Endothelial cell of umbilical vein (primary cell): Measurements from ENCODE around the gene KIF6. TPM values are rescaled to one million over a fixed set of nuclear protein-coding genes. Genes with fewer than 3 reads are reported as not detected.

Source experiments
- BruUV-seq: library from RNA; stranded (reverse); fragments of 400-500 nt; replicated peaks from 2 replicates; lab custom pipeline; 2021; lab: Mats Ljungman, UMichigan
- CTCF ChIA-PET: fragments of 300-600, 350-600 bp; sonication (Branson Sonifier 250); formaldehyde crosslinking; loops from one replicate; lab custom pipeline; 2021; ENCODE audit warnings: antibody characterized with exemption, inconsistent platforms; lab: Charles Lee
- POLR2A ChIA-PET: fragments of 300-600, 350-600 bp; sonication (Branson Sonifier 250); formaldehyde crosslinking; loops from one replicate; lab custom pipeline; 2021; ENCODE audit warnings: antibody characterized with exemption, inconsistent platforms; lab: Charles Lee
- DNase-seq: peaks from one replicate; pipeline ENCODE4 v3.0.0-alpha.2; 2011; ENCODE audit warnings: low read depth, low spot score
- FAIRE-seq: peaks from 2 replicates; lab custom pipeline; 2011; peaks lifted over from hg19 to GRCh38; lab: Jason Lieb, UNC
- H2AFZ ChIP-seq: 2 replicates; pipeline ENCODE4 v1.6.0; 2012; ENCODE audit warnings: low read depth, low read length, control low read depth, inconsistent platforms
- H3K27ac ChIP-seq: 2 replicates; pipeline ENCODE4 v1.5.1; 2011; ENCODE audit warnings: low read depth, mild to moderate bottlenecking, control low read depth, low read length, moderate library complexity; ENCODE audit not compliant: insufficient read depth
- H3K27me3 ChIP-seq, 2 experiments: 2 replicates each; pipeline versions ENCODE4 v1.6.0 to v1.6.1; 2011; ENCODE audit warnings: low read length in 2 of 2, mixed read lengths in 1 of 2; ENCODE audit not compliant: control insufficient read depth in 2 of 2, insufficient read depth in 2 of 2
- H3K36me3 ChIP-seq, 2 experiments: 2 replicates in 1 of 2; 3 replicates in 1 of 2; pipeline ENCODE4 v1.5.1; 2011; ENCODE audit warnings: low read length in 2 of 2, mild to moderate bottlenecking in 1 of 2, moderate library complexity in 1 of 2; ENCODE audit not compliant: control insufficient read depth in 2 of 2, insufficient read depth in 2 of 2; ENCODE audit errors: extremely low read depth in 1 of 2
- H3K4me1 ChIP-seq: 3 replicates; pipeline ENCODE4 v1.5.1; 2011; ENCODE audit warnings: mild to moderate bottlenecking, low read length; ENCODE audit not compliant: control insufficient read depth, insufficient read depth; ENCODE audit errors: extremely low read depth
- H3K4me2 ChIP-seq: 2 replicates; pipeline ENCODE4 v1.6.1; 2011; ENCODE audit warnings: low read length, control low read depth, mixed read lengths; ENCODE audit not compliant: insufficient read depth
- H3K4me3 ChIP-seq, 3 experiments: fragments of 200-600 bp in 1 of 3; sonication (generic), shearing (Covaris generic) in 1 of 3; replicated peaks in 1 of 3; 2 replicates each; pipeline ENCODE4 v1.5.1; 2011 to 2016; ENCODE audit warnings: control low read depth in 3 of 3, low read length in 3 of 3, mild to moderate bottlenecking in 2 of 3, inconsistent platforms in 1 of 3, low read depth in 1 of 3, moderate library complexity in 1 of 3; ENCODE audit not compliant: insufficient read depth in 1 of 3
- H3K79me2 ChIP-seq: 2 replicates; pipeline ENCODE4 v1.6.0; 2012; ENCODE audit warnings: low read length, inconsistent platforms; ENCODE audit not compliant: control insufficient read depth, insufficient read depth
- H3K9ac ChIP-seq: replicated peaks from 2 replicates; pipeline ENCODE3; 2011; ENCODE audit warnings: low read length, control low read depth; ENCODE audit not compliant: insufficient read depth; ENCODE audit errors: extremely low read depth
- H3K9me1 ChIP-seq: replicated peaks from 3 replicates; pipeline ENCODE4 v1.6.0; 2011; ENCODE audit warnings: mild to moderate bottlenecking, low read length; ENCODE audit not compliant: control insufficient read depth, insufficient read depth; ENCODE audit errors: extremely low read depth
- H3K9me3 ChIP-seq: replicated peaks from 2 replicates; pipeline ENCODE4 v1.5.1; 2012; ENCODE audit warnings: low read length, inconsistent platforms; ENCODE audit not compliant: control insufficient read depth, insufficient read depth
- H4K20me1 ChIP-seq: replicated peaks from 2 replicates; pipeline ENCODE3; 2011; ENCODE audit warnings: mild to moderate bottlenecking, low read length; ENCODE audit not compliant: control insufficient read depth, insufficient read depth; ENCODE audit errors: extremely low read depth
- EZH2 ChIP-seq: IDR thresholded peaks from 2 replicates; pipeline ENCODE4 v1.6.1; 2012; ENCODE audit warnings: borderline replicate concordance, low read depth, mild to moderate bottlenecking, moderate library complexity, low read length, inconsistent platforms; ENCODE audit not compliant: severe bottlenecking
- FOS ChIP-seq: IDR thresholded peaks from 2 replicates; pipeline ENCODE4 v1.6.1; 2011; ENCODE audit warnings: mild to moderate bottlenecking, low read length, moderate library complexity, borderline replicate concordance; ENCODE audit not compliant: insufficient read depth
- GATA2 ChIP-seq: IDR thresholded peaks from 2 replicates; pipeline ENCODE4 v1.7.0; 2011; ENCODE audit warnings: low read depth, mild to moderate bottlenecking, moderate library complexity, mixed read lengths, low read length; ENCODE audit not compliant: insufficient read length, insufficient read depth
- JUN ChIP-seq: IDR thresholded peaks from 2 replicates; pipeline ENCODE4 v1.6.1; 2011; ENCODE audit warnings: borderline replicate concordance, low read depth; ENCODE audit not compliant: insufficient read length, insufficient read depth
- MYC ChIP-seq: IDR thresholded peaks from one replicate; pipeline ENCODE4 v1.6.1; 2011; ENCODE audit warnings: mild to moderate bottlenecking, low read depth, low read length
- POLR2A ChIP-seq: IDR thresholded peaks from 2 replicates; pipeline ENCODE4 v1.6.1; 2012; ENCODE audit warnings: low read depth, mild to moderate bottlenecking, control low read depth, low read length
- POLR2AphosphoS5 ChIP-seq: IDR thresholded peaks from 2 replicates; pipeline ENCODE4 v1.6.1; 2012; ENCODE audit warnings: low read depth, mild to moderate bottlenecking, control low read depth, low read length, moderate library complexity; ENCODE audit not compliant: insufficient read depth
- dilution Hi-C: fragments of 300-500 bp; cut with MboI; formaldehyde crosslinking; loops from one replicate; pipeline ENCODE4 v1.15.0; 2019; ENCODE audit warnings: low sequenced_read_pairs; ENCODE audit not compliant: extremely low pct_ligation_motif_present
- intact Hi-C: fragments of 100-400 bp; cut with micrococcal nuclease; formaldehyde crosslinking; loops from one replicate; pipeline ENCODE4 v1.10.0; 2022
- polyA plus RNA-seq, 4 experiments: library from polyadenylated mRNA; depleted of rRNA in 3 of 4; stranded (reverse) in 3 of 4; unstranded in 1 of 4; fragments of >200 nt; gene quantifications; 2 replicates each; pipeline versions ENCODE4 v1.2.1 to v1.2.3, GENCODE V29; 2011 to 2012; ENCODE audit warnings: missing spikeins in 1 of 4
- total RNA-seq: library from RNA; stranded (reverse); gene quantifications from 2 replicates; pipeline ENCODE4 v1.2.3, GENCODE V29; 2021
- TF ChIP-seq, protein P1 (sequence below), 2 donors: IDR thresholded peaks; 1 replicate in 1 of 2; 2 replicates in 1 of 2; pipeline ENCODE4 v1.5.1; 2011; ENCODE audit warnings: low read length in 2 of 2, mild to moderate bottlenecking in 2 of 2, moderate library complexity in 2 of 2, control low read depth in 1 of 2, inconsistent platforms in 1 of 2, low read depth in 1 of 2; ENCODE audit not compliant: insufficient read depth in 1 of 2; ENCODE audit errors: extremely low read depth in 1 of 2
- TF ChIP-seq, protein P2 (sequence below): IDR thresholded peaks from 2 replicates; pipeline ENCODE4 v1.6.1; 2011; ENCODE audit not compliant: insufficient read depth, insufficient read length

The KIF6 gene
- total and polyA plus RNA-seq, 2 donors (not counting 3 experiments of a cell fraction or from before 2014, with no cell fraction given), result not detected

DNA sequence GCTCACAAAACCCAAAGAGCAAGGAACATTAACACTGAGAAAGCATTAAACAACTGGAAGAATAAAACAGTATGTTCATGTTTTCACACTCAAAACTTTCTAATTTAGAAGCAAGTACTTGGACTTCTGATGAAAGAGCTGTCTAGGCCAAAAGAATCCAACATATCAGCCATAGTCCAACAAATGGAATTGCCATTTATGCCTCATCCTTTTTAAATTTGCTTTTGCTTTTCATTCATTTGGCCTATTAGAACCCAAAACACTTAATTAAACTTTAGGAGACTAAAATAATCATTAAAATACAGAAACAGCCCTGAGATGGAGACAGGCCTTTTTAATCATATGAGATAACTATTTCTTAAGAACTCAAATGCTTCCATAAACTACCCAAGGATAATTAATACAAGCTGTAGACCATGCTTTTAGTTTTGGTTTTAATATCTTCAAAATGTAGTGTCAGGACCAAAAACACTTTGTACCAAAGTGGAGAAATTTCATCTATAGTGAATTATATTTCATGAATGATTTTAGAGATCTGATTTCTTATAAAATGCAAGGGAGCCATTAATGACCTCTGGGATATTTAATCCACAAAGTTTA, 166.5 kb downstream of the KIF6 start:
- Histone ChIP-seq H4K20me1 (no peaks in the 10 kb centered on the region), H2AFZ (no peak overlapping the region), H3K9me1 (no peaks in the 10 kb centered on the region), H3K9ac (no peak overlapping the region), H3K4me2 (no peak overlapping the region), H3K4me1 (no peaks in the 10 kb centered on the region), H3K27ac (no peak overlapping the region), H3K4me3 (no peak overlapping the region), H3K79me2 (no peaks in the 10 kb centered on the region), H3K27me3 (no peaks in the 10 kb centered on the region), H3K9me3 (peaks cover 1% of the 10 kb centered on the region), H3K36me3 (no peaks in the 10 kb centered on the region)
- no peak for TF ChIP-seq JUN
- ChIA-PET POLR2A (no interaction called here), CTCF (no interaction called here)
- FAIRE-seq (no peak), DNase-seq (no peak)
- intact Hi-C loops, result no loop called here
- dilution Hi-C loops, result no loop called here
- BruUV-seq, result no TSS peak

DNA sequence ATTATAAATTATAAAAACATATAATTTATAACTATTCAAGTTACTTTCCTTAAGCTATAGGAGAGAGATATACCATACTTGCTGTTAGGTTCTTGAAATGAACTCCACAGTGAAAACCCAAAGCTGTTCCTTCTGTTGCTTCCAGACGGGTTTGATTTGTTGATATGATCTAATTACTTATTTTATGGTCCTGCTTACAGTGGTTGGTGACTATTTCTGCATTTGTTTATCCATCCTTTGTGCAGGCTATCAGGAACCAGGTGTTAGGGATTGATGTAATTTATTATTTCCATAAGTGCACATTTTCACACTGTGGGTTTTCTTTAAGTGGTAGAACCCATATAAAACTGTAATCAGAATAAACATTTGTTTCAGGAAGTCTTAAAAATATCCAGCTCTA, 167.1 kb downstream of the KIF6 start:
- Histone ChIP-seq H3K36me3 (no peaks in the 10 kb centered on the region), H3K4me3 (no peak overlapping the region), H2AFZ (no peak overlapping the region), H4K20me1 (no peaks in the 10 kb centered on the region), H3K9ac (no peak overlapping the region), H3K9me1 (no peaks in the 10 kb centered on the region), H3K27ac (no peak overlapping the region), H3K79me2 (no peaks in the 10 kb centered on the region), H3K9me3 (peaks cover 1% of the 10 kb centered on the region), H3K27me3 (no peaks in the 10 kb centered on the region), H3K4me2 (no peak overlapping the region), H3K4me1 (no peaks in the 10 kb centered on the region)
- intact Hi-C loops (no loop called here), dilution Hi-C loops (no loop called here)
- DNase-seq (no peak), FAIRE-seq (no peak)
- POLR2A ChIA-PET, result no interaction called here
- CTCF ChIA-PET, result no interaction called here
- no peak for TF ChIP-seq POLR2AphosphoS5
- TF ChIP-seq MYC, result no peak
- TF ChIP-seq, protein P1, sequence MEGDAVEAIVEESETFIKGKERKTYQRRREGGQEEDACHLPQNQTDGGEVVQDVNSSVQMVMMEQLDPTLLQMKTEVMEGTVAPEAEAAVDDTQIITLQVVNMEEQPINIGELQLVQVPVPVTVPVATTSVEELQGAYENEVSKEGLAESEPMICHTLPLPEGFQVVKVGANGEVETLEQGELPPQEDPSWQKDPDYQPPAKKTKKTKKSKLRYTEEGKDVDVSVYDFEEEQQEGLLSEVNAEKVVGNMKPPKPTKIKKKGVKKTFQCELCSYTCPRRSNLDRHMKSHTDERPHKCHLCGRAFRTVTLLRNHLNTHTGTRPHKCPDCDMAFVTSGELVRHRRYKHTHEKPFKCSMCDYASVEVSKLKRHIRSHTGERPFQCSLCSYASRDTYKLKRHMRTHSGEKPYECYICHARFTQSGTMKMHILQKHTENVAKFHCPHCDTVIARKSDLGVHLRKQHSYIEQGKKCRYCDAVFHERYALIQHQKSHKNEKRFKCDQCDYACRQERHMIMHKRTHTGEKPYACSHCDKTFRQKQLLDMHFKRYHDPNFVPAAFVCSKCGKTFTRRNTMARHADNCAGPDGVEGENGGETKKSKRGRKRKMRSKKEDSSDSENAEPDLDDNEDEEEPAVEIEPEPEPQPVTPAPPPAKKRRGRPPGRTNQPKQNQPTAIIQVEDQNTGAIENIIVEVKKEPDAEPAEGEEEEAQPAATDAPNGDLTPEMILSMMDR (IDR thresholded peaks at IDR 0.05; ENCODE audit: extremely low read depth in 1 of 2, insufficient read depth in 1 of 2, low read depth in 1 of 2, low read length in 2 of 2), result no peak
- TF ChIP-seq GATA2, result no peak
- no peak for TF ChIP-seq JUN
- no peak for TF ChIP-seq FOS
- no peak for TF ChIP-seq EZH2
- no peak for TF ChIP-seq POLR2A
- TF ChIP-seq, protein P2, sequence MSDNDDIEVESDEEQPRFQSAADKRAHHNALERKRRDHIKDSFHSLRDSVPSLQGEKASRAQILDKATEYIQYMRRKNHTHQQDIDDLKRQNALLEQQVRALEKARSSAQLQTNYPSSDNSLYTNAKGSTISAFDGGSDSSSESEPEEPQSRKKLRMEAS, result no peak
- no TSS peak for BruUV-seq
